ENCODE measurements around the gene L1TD1.

DNA sequence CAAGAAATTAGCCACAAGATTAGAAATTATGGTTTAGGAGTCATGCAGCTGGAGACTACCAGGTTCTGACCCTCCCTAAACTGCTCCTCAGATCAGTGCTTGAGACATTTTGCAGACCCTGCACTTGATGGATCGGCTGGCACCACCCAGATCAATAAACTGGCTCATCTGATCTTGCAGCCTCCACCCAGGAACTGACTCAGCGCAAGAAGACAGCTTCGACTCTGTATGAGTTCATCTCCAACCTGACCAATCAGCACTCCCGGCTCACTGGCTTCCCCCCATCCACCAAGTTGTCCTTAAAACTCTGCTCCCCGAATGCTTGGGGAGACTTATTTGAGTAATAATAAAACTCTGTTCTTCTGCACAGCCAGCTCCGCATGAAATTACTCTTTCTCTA lies 40.0 kb downstream of the L1TD1 start:
- TF ChIP-seq FOXP2 (optimal IDR thresholded peaks at IDR 0.05; ENCODE audit: control extremely low read depth, extremely low read length, insufficient read depth) (no peak), EZH2 (IDR thresholded peaks at IDR 0.05) (no peak)
